ENCODE measurements around the gene TELO2.

The TELO2 gene

DNA sequence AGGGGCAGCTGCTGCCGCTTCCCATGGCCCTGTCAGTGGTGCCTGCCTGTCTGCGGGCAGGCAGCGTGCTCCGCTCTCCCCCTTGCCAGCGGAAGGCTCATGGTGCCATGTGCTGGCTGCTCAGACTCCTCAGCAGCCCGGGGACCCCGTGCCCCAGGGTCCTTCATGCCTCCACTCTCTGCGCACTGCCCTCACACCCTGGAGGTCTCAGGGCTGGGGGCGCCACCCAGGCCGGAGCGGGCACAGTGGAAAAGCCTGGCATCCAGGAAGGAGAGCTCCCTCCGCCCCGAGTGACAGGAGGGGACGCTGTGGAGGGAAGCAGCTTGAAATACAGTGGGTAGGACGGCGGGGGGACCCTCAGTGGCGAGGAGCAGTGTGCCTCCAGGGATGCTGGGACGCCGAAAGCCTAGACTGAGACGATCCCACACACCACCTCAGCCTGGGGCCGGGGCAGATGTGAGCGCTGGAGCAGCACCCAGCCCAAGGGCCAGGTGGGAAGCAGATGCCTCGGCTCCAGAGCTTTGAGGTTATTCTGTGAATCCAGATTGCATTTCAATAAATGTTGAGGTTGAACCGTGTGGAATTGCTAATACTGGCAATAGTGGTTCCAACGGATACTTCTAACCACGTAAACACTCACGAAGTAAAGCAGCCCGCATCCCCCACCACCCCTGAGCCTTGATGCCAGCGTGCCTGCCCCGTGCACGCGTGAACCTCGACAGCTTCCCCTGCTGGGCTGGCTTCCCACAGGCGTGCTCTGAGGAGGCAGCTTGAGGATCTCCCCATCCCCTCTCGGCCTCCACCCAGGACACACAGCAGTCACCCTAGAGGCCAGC lies 46.8 kb downstream of the TELO2 start:
- DNase-seq = no peak

DNA sequence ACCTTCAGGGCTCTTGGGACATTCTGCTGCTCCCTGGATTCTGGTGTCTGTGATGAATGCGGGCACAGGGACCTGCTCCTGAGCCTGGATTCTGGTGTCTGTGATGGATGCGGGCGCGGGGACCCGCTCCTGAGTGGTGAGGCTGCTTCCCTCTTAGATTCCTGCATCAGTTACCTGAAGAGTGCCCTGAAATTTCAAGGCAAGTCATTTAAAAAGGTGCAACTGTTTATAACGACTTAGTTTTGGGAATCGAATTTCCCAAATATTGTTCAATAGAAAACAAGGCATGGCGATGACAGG lies 47.3 kb downstream of the TELO2 start:
- DNase-seq = no peak

DNA sequence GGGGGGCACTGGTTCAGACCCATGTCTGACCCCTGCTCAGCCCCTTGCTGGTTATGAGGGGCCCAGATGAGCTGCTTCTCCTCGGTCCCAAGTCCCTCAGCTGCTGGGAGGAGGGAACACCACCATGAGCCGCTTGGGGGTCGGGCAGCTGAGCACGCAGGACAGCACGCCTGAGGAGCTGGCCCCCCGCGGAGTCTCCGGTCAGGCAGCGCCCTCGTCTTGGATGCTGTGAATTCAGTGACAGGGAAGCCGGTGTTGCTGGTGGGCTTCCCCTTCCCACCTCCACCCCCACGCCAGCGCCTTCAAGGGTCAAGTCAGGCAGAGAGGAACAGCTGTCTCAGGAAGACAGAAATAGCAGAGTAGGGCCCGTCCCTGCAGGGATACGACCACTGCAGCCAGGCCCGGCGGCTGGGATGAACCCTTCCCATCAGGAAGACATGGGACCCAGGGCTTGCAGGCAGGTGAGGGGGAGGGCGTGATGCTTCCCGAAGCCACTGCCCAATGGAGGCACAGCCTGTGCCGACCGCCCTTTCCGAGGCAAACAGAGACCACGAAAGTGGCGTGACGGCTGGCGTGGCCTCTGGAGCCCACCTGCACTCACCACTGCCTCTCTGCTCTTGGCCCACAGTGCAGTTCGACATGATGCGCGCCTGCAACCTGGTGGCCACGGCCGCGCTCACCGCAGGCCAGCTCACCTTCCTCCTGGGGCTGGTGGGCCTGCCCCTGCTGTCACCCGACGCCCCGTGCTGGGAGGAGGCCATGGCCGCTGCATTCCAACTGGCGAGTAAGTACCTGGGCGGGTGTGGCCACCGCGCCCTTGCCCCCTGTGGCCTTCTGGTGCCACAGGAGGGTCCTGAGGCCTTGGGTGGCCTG lies 48.4 kb downstream of the TELO2 start:
- DNase-seq = no peak

DNA sequence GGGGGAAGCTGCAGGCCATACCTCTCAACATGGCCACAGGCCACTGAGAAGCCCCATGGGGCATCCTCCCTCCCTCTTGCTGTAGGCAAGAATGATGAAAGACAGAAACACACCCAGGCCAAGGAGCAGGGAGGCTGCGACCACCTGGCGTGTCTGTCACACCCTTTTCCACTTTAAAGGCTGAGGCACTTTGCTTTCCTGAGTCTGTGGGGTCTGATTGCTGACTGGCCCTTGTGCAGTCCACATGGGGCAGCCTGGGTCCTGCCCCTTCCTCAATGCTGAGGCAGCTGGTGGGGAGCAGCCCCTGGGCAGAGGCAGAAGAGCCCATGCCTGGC lies 49.0 kb downstream of the TELO2 start:
- no peak for DNase-seq

DNA sequence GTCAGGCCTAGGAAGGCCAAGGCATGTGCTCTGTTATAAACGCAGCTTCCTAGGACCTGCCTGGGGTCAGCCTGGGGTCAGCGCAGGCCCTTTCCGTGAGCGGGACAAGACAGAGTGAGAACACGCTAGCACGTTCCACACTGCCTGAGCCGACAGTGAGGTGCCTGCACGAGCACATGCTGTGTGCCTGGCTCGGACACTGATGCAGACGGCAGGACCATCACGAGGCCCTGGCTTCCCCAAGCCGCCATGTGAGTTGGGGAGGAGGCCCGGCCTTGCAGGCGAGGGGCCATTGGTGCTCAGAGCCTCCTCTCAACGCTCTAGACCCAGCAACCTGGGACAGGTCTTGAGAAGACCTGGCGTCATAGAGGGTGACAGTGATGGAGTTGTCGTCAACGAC lies 49.4 kb downstream of the TELO2 start:
- no peak for DNase-seq

DNA sequence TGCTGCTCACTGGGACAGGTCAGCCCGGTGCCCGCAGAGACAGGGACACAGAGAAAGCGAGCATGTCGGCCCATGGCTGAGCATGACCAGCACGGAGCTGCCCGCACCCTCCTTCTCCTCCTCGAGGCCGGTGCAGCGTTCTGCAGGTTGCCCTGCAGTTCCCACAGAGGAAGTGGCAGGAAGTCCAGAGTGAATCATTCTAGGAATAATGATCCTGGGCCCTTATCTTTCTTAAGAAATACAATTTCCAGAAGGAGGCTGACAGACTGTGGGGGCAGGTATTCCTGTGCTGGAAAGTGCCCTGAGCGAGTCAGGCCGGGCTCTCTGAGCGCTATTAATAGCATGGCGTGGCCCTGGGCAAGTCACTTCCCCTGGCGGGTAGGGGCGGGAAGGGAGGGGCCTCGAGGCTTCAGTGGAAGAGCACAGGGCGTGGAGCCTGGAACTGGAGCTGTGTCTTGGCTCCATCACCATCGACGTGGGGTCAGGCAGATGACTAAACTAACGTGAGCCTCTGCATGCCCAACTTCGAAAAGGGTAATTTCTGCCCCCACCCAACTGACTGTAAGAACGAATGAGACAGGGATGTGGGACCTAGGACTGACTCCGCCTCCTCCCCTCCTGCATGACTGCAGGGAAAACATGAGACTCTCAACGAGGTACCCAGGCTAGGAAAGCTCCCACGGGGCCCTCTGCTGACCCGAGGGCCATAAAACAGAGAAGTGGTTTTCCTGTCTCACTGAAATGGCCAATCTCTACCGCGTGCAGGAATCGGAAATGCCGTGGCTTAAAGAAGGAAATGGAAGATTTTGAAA lies 50.1 kb downstream of the TELO2 start:
- DNase-seq = no peak

DNA sequence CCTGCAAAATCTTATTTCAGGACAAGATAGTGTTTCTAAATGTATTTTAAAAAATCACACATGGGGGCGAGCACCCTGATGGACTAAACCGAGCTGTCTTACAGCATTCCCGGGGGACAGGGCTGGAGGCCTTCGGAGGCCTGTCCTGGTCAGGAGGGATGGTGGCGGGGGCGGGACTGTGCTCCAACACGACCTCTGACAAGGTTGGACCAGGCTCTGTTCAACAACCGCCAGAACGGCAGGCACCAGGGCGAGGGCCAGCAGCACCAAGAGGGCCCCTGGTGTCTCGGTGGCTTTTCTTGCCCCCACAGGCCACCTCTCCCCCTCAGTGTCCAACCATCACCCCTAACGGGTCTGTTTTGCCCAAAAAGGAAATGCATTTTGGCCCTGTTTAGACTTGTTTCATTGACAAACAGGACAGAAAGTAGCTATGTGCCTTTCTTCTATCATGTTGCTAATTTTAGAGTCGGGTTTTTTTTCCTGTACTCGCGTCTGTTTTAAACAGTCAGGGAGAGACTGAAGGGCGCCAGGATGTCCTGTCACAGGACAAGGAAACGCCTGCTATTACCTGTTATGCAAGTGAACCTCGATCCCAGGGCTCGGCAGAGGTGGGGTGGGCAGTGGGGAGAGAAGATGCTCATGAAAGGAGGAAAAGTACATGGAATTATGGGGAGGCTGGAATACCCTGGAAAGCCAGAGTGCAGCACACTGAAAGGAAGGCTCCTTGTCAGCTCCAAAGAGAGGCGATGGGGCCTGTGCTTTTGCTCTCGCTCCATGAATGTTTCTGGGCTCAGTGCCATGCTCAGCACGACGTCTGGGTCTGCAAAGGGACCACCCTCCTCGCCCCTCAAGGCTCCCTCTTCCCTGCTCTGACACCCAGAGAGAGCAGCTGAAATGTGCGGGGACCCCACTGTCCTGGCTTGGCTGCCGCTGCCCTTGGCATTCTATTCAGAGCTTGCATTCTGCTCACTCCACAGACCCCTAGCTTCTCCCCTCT lies 52.2 kb downstream of the TELO2 start:
- DNase-seq = no peak

DNA sequence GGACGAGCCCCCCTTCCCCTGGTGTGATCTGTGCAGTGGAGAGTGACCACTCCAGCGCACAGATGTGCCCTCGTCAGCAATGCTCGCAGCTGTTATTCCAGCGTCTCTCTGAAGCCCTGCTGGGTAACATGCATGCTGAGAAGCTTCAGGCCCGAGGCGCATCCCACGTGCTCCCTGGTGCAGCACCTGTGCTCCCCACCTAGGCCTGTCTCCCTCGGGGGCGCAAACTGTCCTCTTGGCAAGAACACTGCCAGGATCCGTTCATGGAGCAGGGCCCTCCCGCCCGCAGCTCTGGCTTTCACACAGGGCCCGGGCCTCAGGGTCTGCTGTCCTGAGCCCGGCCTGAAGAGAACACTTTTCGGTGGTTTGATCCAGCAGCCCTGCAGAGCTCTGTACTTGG lies 53.3 kb downstream of the TELO2 start:
- no peak for DNase-seq

DNA sequence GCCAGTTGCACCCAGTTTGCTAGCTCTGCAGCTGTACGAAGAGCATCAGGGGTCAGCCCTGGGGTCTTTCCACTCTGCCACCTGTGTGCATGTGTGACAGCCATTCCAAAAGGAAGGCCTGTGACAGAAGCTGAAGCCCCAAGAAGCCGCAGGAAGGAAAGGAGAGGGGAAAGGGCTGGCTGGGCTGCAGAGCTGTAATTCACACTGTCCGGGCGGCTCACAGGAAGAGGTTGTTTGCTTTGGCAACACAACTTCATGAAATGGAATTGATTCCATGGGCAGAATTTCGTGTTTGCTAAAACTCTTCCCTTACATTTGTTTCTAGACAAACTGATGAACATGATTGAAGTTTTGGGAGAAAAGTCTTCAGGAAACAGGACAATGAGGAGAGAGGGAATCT lies 55.1 kb downstream of the TELO2 start:
- no peak for DNase-seq

DNA sequence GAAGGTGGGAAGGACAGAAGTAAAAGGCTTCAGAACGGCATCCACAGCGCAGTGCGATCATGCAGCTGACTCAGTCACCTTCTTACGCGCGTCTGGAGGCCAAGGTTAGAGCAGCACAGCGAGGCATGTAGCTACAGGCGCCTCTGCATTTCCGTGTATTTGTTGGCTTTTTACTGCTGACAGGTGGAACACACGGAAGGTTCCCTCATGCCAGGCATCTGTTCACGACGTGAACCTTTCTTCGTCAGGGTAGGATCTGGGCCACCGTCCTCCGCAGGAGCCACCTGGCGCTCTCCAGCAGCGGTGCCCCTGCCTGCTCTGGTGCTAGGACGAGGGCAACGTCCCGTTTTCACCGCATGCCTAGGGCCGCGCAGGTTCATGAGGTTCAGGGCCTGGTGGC lies 55.6 kb downstream of the TELO2 start:
- no peak for DNase-seq

DNA sequence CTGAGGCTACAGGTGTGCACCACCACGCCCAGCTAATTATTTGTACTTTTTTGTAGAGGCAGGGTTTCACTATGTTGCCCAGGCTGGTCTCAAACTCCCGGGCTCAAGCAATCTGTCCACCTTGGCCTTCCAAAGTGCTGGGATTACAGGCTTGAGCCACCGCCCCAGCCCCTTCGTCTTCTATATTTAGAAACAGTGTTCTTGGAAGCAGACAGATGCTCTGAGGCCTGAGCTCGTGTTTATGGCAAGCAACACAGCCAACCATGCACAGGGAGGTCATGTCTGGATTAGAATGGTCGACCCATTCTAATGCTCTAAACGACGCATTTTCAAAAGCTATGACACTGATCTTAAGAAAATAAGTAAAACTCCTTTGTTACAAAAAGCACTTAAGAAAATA lies 56.9 kb downstream of the TELO2 start:
- DNase-seq = no peak

DNA sequence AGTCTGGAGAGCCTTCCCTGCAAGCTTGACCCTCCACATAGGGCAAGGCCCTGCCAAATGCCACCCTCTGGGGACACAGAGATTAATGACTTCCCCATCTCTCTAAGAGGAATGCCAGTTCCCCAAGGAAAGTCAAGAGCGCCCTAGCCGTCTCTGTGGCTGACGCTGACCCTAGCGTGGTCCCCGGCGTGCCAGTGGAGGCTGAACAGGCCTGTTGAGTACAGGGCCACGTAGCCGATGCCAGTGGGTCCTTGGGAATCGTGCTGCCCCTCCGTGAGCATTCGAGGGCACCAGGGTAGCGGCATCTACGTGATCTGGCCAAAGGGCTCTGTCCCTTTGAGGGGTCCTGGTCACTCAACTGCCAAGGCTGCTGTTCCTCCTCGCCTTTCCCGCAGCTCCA lies 57.5 kb downstream of the TELO2 start:
- no peak for DNase-seq

DNA sequence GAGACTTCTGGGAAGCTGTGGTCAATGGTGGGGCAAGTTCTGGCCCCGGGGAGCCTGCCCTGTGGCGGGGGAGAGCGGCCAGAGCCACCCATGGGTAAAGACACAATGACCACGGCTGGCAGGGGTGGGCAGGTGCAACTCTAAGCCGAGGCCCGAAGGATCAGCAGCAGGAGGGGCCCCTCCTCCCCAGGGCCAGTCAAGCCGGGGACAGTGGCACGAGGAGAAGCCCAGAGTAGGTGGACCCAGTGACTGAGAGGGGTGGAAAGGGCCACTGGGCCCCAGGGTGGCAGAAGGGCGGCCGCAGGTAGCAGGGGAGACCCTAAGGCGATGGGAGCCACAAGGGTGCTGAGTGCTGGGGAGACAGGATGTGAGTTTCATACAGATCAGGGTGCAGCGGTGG lies 58.0 kb downstream of the TELO2 start:
- DNase-seq = no peak

DNA sequence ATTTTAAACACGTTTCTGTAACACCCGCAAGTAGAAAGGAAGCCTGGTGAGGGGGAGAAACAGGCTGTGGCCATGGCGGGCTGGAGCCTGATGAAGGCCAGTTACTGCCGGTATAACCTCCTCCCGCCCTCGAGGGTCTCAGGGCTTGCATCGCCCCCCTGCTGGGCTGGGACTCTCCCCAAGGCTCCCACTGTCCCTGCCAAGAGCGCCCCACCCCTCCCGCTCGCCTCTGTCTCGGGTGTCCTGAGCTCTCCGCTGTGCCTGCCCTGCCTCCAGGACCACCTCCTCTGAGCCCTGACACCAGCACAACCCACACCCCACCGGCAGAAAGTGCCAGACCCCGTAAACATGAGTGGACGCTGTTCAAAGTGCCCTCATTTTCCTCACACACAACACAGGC lies 59.0 kb downstream of the TELO2 start:
- no peak for DNase-seq

DNA sequence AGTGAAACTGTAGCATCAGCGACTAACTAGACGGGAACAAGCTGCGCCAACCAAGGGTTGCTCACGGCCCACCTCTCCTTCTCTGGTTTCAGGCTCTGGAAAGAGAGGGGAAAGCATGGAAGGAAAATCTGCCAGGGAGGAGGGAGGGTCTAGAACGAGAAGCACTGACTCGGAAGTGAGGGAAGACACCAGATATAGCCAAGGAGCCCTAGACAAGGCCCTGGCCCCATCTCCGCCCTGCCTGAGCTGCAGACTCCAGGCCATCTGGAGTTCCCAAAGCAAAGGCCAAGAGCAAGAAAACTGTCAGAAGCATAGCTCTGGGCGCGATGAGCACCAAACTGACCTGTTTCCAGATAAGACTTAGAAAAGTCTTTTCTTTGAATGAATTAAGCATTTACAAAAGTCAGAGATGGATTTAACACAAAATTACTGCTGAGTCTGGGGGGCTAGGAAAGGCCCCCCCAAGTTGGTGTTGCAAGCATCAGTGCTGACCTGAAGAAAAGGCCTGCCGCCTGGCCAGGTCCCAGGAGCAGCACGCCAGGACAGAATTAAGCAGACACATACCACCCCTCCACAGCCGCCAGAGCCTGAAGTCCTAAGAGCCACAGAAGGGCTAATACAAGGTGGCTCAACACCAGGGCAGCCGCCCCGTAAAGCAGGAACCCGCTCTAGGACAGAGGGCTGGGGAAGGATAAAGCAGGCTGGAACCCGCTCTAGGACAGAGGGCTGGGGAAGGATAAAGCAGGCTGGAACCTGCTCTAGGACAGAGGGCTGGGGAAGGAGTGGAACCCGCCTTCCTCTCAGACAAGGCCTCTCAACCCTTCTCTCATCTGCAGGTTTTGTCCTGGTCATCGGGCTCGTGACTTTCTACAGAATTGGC lies 61.0 kb downstream of the TELO2 start:
- no peak for DNase-seq

DNA sequence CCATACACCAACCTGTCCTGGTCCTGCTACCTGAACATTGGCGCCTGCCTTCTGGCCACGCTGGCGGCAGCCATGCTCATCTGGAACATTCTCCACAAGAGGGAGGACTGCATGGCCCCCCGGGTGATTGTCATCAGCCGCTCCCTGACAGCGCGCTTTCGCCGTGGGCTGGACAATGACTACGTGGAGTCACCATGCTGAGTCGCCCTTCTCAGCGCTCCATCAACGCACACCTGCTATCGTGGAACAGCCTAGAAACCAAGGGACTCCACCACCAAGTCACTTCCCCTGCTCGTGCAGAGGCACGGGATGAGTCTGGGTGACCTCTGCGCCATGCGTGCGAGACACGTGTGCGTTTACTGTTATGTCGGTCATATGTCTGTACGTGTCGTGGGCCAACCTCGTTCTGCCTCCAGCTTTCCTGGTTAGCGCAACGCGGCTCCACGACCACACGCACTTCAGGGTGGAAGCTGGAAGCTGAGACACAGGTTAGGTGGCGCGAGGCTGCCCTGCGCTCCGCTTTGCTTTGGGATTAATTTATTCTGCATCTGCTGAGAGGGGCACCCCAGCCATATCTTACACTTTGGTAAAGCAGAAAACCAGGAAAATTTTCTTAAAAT lies 61.8 kb downstream of the TELO2 start:
- DNase-seq = no peak

DNA sequence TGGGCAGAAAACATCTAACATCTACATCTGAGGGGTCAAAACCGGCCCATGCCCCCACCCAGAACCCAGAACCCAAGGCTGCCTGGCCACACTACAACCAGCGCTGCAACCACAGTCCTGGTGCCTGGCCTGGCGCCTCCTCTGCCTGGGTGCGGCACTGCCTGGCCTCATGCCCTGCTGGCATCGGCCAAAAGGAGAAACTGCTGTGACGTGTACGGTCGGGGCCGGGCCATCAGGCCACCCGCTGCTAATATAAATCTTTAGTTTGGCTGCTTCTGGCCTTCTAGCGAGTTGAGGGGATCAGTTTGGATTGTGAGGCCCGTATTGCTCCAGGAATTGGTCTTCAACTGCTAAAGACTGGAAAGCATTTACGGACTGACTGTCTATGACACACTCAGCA lies 63.1 kb downstream of the TELO2 start:
- no peak for DNase-seq

DNA sequence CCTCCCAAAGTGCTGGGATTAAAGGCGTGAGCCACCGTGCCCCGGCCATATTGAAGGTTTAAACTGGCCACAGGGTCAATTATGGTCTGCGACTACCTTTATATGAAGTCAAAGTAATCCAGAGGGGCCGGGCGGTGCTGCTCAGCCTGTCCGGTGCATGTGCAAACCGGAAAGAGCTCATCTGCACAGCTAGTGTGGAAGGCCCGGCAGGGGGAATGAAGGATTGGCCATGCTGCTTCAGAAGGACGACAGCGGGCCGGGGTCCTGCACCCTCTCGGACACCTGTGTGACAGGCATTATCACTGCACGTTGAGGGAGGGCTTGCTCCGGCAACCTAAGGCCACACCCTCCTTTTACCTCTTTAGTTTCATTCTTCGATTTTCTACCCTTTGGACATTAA lies 63.9 kb downstream of the TELO2 start:
- DNase-seq = no peak

DNA sequence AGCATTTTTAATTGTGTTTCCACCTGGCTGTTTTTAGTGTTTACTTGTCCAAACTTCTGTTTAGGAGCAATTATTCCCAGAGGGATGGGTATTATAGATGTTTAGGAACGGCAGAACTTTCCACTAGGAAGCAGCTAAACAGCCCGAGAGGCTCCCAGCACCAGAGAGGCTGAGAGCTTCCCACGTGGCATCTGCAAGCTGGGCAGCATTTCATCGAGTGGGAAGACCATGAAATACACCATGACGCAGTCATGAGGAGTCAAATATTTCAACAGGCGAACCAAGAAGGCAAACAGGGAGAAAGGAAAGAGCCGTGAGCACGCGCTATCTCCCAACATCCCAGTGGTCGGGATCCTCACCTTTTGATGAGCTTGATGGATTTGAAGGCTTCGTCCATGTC lies 64.4 kb downstream of the TELO2 start:
- no peak for DNase-seq

DNA sequence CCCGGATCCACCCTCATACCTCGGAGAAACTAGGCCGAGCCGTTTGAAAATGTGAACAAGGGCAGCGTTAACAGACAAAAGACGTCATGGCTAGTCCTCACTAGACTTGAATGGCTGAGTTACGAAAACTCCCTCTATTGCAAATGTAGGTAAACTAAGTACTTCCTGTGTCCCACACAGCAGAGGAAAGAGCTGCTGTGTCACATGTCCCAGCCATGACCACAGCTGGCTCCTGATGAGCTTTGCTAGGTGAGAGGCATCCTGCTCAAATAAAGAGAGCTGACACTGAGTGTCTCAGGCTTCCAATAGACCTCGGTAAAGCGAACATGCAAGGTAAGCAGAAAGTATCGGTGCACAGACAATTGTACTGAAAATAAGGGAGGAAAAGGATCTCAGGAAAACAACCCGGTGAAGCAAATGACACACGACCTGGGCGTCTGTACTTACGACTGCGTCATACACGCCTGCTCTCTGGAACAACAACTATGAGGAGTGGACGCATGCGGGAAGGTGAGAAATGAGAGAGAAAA lies 66.4 kb downstream of the TELO2 start:
- DNase-seq = no peak

Measured in NCI-H526 treated with DMSO at 0.1 percent for 48 hours (cell line).